Ovary (tissue), 9 donors: ENCODE measurements around the gene PIK3R1. TPM values are rescaled to one million over a fixed set of nuclear protein-coding genes. Genes with fewer than 3 reads are reported as not detected.

Experiments
- DNase-seq, 5 donors: peaks; one replicate each; pipeline ENCODE4 v3.0.0-alpha.2; 2019 to 2020
- H3K27ac ChIP-seq, 2 donors: fragments of 200-600 bp; one replicate each; pipeline versions ENCODE4 v1.5.1 to v1.8.0; 2019 to 2022
- H3K27me3 ChIP-seq: fragments of 200-600 bp; one replicate; pipeline ENCODE4 v1.8.0; 2022
- H3K36me3 ChIP-seq: fragments of 200-600 bp; sonication (generic); one replicate; pipeline ENCODE4 v1.5.1; 2019
- H3K4me1 ChIP-seq: one replicate; pipeline ENCODE4 v1.8.1; 2013; ENCODE audit warnings: mild to moderate bottlenecking, moderate library complexity; ENCODE audit not compliant: insufficient read depth
- H3K4me3 ChIP-seq: fragments of 200-600 bp; sonication (generic); one replicate; pipeline ENCODE4 v1.5.1; 2017
- H3K9me3 ChIP-seq, 2 donors: fragments of 200-600 bp in 1 of 2; sonication (generic) in 1 of 2; one replicate each; pipeline versions ENCODE4 v1.5.1 to v1.8.1; 2013 to 2019; ENCODE audit warnings: mild to moderate bottlenecking in 1 of 2, moderate library complexity in 1 of 2
- EP300 ChIP-seq: sonication (generic); formaldehyde crosslinking; IDR thresholded peaks from one replicate; pipeline ENCODE4 v1.6.1; 2017; ENCODE audit warnings: antibody characterized with exemption
- POLR2A ChIP-seq: fragments of 450-650 bp; IDR thresholded peaks from one replicate; pipeline ENCODE4 v1.6.1; 2017; ENCODE audit warnings: antibody characterized with exemption, mild to moderate bottlenecking, moderate library complexity
- WGBS, 3 donors: extraction: QIAGEN DNeasy Blood & Tissue Kit in 1 of 3; methylation state at CpG; one replicate each; pipeline versions ENCODE4 v1.1.5 to v1.1.7; 2013 to 2017; 5-methylcytosine and 5-hydroxymethylcytosine counted together
- intact Hi-C, 4 donors: fragments of 100-400 bp; cut with DNase I; formaldehyde crosslinking; loops; one replicate each; pipeline versions ENCODE4 v1.11.0 to v1.15.1; 2022 to 2023
- polyA plus RNA-seq, 2 donors: library from polyadenylated mRNA; stranded (reverse); fragments of 200-250 nt in 1 of 2; fragments of 350-450 nt in 1 of 2; fragmentation: Illumina TruSeq in 1 of 2; extraction: RNeasy Lipid Tissue Mini Kit (QIAGEN cat#74804) in 1 of 2; gene quantifications; one replicate each; pipeline ENCODE4 v1.2.3, GENCODE V29; 2013 to 2014
- total RNA-seq, 7 donors: library from RNA; depleted of rRNA in 2 of 7; stranded (reverse); fragments of >200 nt in 2 of 7; fragmentation: NEBNext Ultra II Directional in 3 of 7; extraction: Animal tissue kit (Norgen Biotek cat#: 25700) in 3 of 7; gene quantifications; one replicate each; pipeline versions ENCODE4 v1.1.0 to v1.2.4, GENCODE V29; 2016 to 2023
- TF ChIP-seq, protein P1 (sequence below), 3 donors: fragments of 450-650 bp in 2 of 3; fragments of 200-600 bp in 1 of 3; IDR thresholded peaks; one replicate each; pipeline versions ENCODE4 v1.5.1 to v1.8.0; 2016 to 2022; ENCODE audit warnings: antibody characterized with exemption in 3 of 3, mild to moderate bottlenecking in 1 of 3
- donor health status: DM: no; HTN: no; CAD: no; lungs with moderate emphysema.
- donor health status: DM: no; HTN: no; CAD: no.
- donor health status: Bipolar disorder and iron deficiency.
- donor health status: DM: yes; HTN: yes; CAD: no.
- donor health status: DM: no; HTN: no; CAD: no.
- donor health status: DM: yes; HTN: yes; CAD: no.

PIK3R1 gene
- total and polyA plus RNA-seq, 9 donors: 25.2 to 206 (median 81.2) TPM

DNA sequence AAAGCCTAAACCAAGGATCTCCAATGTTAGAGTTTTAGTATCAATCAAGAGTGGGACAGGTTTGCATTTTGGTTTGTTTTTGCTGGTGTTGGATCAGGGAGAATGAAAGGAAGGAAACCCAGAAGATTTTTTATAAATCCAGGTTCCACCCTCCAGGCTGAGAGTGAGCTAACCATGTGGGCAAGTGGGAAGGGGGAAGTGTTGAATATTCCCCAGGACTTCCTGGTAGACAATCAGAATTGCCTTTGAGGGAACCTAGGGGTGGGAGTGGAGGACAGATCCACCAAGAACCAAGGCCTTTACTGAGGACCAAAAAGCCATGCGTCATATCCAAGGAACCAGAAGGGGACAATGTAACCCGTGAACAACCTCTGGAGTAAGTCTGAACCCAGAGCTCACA is 33.5 kb upstream of the PIK3R1 start:
- intact Hi-C loops: no loop called here
- TF ChIP-seq, protein P1, sequence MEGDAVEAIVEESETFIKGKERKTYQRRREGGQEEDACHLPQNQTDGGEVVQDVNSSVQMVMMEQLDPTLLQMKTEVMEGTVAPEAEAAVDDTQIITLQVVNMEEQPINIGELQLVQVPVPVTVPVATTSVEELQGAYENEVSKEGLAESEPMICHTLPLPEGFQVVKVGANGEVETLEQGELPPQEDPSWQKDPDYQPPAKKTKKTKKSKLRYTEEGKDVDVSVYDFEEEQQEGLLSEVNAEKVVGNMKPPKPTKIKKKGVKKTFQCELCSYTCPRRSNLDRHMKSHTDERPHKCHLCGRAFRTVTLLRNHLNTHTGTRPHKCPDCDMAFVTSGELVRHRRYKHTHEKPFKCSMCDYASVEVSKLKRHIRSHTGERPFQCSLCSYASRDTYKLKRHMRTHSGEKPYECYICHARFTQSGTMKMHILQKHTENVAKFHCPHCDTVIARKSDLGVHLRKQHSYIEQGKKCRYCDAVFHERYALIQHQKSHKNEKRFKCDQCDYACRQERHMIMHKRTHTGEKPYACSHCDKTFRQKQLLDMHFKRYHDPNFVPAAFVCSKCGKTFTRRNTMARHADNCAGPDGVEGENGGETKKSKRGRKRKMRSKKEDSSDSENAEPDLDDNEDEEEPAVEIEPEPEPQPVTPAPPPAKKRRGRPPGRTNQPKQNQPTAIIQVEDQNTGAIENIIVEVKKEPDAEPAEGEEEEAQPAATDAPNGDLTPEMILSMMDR (IDR thresholded peaks at IDR 0.05): no peak
- no peak for TF ChIP-seq EP300
- TF ChIP-seq POLR2A: no peak
- Histone ChIP-seq H3K9me3 (no peaks in the 10 kb centered on the region), H3K27ac (no peak overlapping the region), H3K4me3 (no peak overlapping the region), H3K4me1 (no peaks in the 10 kb centered on the region), H3K27me3 (no peaks in the 10 kb centered on the region), H3K36me3 (no peaks in the 10 kb centered on the region)
- WGBS, 3 donors: 93 to 96% (median 95%) methylated on average over 2 of the region's 2 CpGs
- DNase-seq: no peak

DNA sequence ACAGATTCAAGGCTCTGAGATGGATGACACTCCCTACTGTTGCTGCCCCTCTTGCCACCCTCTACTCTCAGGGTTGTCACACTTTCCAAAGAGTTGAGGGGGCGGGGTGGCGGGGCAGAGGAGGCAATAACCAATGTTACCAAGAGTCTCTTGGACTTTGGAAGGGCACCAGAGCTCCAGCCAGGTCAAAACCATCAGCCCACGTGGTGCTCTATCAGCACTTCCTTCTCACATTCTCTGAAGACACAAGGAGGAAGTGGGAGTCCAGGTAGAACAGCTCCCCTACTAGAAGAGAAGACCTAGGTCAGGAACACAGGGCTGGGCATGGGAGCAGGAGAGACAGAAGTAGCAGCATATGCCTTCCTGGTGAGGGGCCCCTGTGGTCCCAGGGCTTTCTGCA is 33.0 kb upstream of the PIK3R1 start:
- Histone ChIP-seq H3K4me1 (peaks cover 2% of the 10 kb centered on the region), H3K9me3 (no peaks in the 10 kb centered on the region), H3K4me3 (no peak overlapping the region), H3K27me3 (no peaks in the 10 kb centered on the region), H3K36me3 (no peaks in the 10 kb centered on the region), H3K27ac (no peak overlapping the region)
- 89 to 95% (median 94%) methylated on average over 3 of the region's 3 CpGs for WGBS, 3 donors
- intact Hi-C loops: no loop called here
- no peak for DNase-seq
- TF ChIP-seq, protein P1 (IDR thresholded peaks at IDR 0.05): no peak
- TF ChIP-seq POLR2A: no peak
- TF ChIP-seq EP300: no peak

DNA sequence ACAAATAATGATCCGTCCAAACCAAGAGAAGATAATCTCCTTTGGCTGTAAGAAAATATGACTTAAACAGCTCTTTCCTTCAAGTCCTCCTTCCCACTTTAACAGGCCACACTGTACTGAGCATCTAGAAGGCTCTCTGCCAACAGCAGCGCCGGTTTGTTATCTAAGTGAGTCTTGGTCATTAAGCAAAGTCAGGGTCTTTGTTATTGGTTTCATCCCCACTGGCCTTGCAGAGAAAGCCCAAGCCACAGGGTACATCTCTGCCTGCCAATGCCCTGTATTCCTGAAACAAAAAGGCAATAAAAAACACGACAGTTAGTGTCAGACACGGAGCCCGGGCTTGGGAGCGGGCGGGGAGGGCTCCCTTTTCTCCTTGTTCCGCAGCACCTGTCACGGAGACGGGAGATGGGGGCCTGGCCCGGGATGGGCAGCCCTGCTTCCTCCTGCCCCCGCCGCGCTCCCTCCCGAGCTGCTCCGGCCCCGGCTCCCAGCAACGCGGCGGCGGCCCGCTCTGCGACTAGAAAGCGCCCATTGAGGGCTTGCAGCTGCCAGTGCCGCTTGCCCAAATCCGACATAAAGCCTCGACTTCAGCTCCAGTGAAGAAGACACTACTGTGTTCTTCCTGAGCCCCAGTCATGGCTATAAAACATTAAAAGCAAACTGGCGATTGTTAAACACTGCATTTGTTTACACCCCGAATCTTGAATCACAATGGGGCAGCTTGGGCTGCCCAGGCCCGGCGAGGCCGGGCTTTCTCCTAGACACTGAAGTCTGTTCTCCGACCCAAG is 28.1 kb upstream of the PIK3R1 start:
- H3K27me3 ChIP-seq: no peaks in the 10 kb centered on the region
- TF ChIP-seq POLR2A (no peak), EP300 (no peak)
- TF ChIP-seq, protein P1 (IDR thresholded peaks at IDR 0.05): no peak
- DNase-seq: peak; percentile 61 to 75 (median 65)
- intact Hi-C loops: no loop called here
- peak overlapping the region in 1 of 2 donors; percentile 76 for H3K27ac ChIP-seq
- no peak overlapping the region for H3K4me3 ChIP-seq
- 21 to 38% (median 21%) methylated on average over 33 to 34 of the region's 34 CpGs for WGBS, 3 donors
- H3K4me1 ChIP-seq: peaks cover 9% of the 10 kb centered on the region
- no peaks in the 10 kb centered on the region for H3K36me3 ChIP-seq
- no peaks in the 10 kb centered on the region for H3K9me3 ChIP-seq

DNA sequence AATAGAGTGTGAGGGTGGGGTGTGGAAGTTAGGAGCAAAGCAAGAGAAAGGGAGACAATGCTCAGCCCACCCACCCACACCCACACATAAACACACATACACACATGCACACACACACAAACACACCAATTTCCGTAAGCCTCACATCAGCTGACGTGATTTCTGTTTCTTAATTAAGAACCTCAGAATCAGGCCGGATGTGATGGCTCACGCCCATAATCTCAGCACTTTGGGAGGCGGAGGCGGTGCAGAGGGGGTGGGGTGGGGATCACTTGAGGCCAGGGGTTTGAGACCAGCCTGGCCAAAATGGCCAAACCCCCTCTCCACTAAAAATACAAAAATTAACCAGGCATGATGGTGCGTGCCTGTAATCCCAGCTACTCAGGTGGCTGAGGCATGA is 26.4 kb upstream of the PIK3R1 start:
- Histone ChIP-seq H3K36me3 (no peaks in the 10 kb centered on the region), H3K27me3 (no peaks in the 10 kb centered on the region), H3K4me1 (peaks cover 14% of the 10 kb centered on the region), H3K27ac (no peak overlapping the region), H3K9me3 (no peaks in the 10 kb centered on the region), H3K4me3 (no peak overlapping the region)
- TF ChIP-seq POLR2A (no peak), EP300 (no peak)
- TF ChIP-seq, protein P1 (IDR thresholded peaks at IDR 0.05): no peak
- intact Hi-C loops: no loop called here
- peak in 1 of 5 donors; percentile 37 for DNase-seq
- 74 to 91% (median 86%) methylated on average over 7 of the region's 7 CpGs for WGBS, 3 donors
